Coronary artery (tissue), 2 donors: ENCODE data around the gene TACC2.

ENCODE experiments used
- DNase-seq: peaks from one replicate; pipeline ENCODE4 v3.0.0-alpha.2; 2017; ENCODE audit warnings: low spot score
- H3K27ac ChIP-seq, 2 donors: fragments of 200-600 bp; sonication (generic); one replicate each; pipeline ENCODE4 v1.5.1; 2016 to 2019
- H3K4me3 ChIP-seq: fragments of 200-600 bp; sonication (generic); 2 replicates; pipeline ENCODE4 v1.5.1; 2016; ENCODE audit warnings: mild to moderate bottlenecking, moderate library complexity
- TF ChIP-seq, protein P1 (sequence below): fragments of 200-600 bp; sonication (generic); IDR thresholded peaks from one replicate; pipeline ENCODE4 v1.5.1; 2019; ENCODE audit warnings: antibody characterized with exemption

The TACC2 gene

GRCh38 chr10:122029499-122030199 is 40.7 kb downstream of the TACC2 start:
- Histone ChIP-seq H3K27ac (peak overlapping the region in 1 of 2 donors; percentile 72), H3K4me3 (no peak overlapping the region)
- TF ChIP-seq, protein P1, sequence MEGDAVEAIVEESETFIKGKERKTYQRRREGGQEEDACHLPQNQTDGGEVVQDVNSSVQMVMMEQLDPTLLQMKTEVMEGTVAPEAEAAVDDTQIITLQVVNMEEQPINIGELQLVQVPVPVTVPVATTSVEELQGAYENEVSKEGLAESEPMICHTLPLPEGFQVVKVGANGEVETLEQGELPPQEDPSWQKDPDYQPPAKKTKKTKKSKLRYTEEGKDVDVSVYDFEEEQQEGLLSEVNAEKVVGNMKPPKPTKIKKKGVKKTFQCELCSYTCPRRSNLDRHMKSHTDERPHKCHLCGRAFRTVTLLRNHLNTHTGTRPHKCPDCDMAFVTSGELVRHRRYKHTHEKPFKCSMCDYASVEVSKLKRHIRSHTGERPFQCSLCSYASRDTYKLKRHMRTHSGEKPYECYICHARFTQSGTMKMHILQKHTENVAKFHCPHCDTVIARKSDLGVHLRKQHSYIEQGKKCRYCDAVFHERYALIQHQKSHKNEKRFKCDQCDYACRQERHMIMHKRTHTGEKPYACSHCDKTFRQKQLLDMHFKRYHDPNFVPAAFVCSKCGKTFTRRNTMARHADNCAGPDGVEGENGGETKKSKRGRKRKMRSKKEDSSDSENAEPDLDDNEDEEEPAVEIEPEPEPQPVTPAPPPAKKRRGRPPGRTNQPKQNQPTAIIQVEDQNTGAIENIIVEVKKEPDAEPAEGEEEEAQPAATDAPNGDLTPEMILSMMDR: no peak
- no peak for DNase-seq

DNA sequence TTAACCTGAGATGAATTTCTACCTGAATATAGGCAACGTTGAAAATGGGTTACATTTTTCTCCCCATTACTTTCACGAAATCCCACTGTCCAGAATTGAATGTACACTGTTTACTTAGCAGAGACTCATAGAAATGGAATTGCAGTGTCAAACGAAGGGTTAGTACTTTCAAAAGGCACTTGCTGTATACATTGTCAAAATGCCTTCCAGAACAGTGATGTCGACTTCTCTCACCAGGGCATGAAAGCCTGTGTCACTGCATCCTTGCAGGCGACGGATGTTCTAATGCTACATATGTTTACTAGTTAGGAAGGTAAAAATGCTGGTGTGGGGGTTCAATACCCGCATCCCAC is 41.2 kb downstream of the TACC2 start:
- H3K27ac ChIP-seq: peak overlapping the region in 1 of 2 donors; percentile 72
- no peak for DNase-seq
- TF ChIP-seq, protein P1: no peak
- H3K4me3 ChIP-seq: no peak overlapping the region

DNA sequence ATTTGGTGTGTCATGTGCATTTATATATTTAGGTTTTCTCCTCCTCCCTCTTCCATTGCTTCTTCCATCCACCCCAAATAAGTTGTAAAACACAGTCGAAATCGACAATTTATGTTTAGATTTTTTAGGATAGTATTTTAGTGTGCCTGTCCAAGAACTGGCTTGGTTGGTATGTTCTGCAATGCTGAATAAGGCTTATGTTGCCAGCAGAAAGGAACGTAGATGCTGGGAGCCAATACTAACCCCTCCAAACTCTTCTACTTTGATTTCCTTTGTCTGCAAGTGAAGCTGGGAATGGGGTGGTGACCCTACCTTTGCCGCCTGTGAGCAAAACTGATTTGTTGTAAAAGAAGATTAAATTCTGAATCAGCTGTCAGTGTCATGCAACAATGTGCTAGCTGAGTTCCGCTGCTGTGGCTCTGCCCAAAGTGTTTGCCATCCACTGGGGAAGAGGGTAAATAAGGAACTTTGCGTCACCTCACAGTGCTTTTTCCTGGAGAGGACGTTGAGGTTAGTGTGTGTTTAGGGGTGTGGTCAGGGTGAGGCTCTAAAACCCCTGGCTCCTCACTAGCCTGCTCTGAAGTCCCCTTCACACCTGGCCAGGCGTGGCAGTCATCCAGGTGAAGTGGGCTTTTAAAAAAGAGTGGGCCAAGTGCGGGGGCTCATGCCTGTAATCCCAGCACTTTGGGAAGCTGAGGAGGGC is 44.4 kb downstream of the TACC2 start:
- H3K27ac ChIP-seq: no peak overlapping the region
- no peak overlapping the region for H3K4me3 ChIP-seq

GRCh38 chr10:122034149-122034756 is 45.3 kb downstream of the TACC2 start:
- no peak for DNase-seq
- Histone ChIP-seq H3K27ac (no peak overlapping the region), H3K4me3 (no peak overlapping the region)
- TF ChIP-seq, protein P1: no peak

More for the DNA sequence above, 44.4 kb downstream of the TACC2 start:
- no peak for DNase-seq
- TF ChIP-seq, protein P1: no peak

- Histone ChIP-seq H3K4me3 (no peak overlapping the region), H3K27ac (no peak overlapping the region)
- DNase-seq: no peak
- TF ChIP-seq, protein P1: no peak
Observed at GRCh38 chr10:122040786-122041185, 51.8 kb downstream of the TACC2 start.

- Histone ChIP-seq H3K4me3 (no peak overlapping the region), H3K27ac (no peak overlapping the region)
- no peak for DNase-seq
- TF ChIP-seq, protein P1: no peak
Observed at GRCh38 chr10:122042836-122043235, 53.9 kb downstream of the TACC2 start.
